ENCODE measurements around the gene TMEM187. TPM values are rescaled to one million over a fixed set of nuclear protein-coding genes. Genes with fewer than 3 reads are reported as not detected.

The TMEM187 gene
- total RNA-seq, 4 donors from 2014 or later = 3.8 to 10.7 (median 8.7) TPM

DNA sequence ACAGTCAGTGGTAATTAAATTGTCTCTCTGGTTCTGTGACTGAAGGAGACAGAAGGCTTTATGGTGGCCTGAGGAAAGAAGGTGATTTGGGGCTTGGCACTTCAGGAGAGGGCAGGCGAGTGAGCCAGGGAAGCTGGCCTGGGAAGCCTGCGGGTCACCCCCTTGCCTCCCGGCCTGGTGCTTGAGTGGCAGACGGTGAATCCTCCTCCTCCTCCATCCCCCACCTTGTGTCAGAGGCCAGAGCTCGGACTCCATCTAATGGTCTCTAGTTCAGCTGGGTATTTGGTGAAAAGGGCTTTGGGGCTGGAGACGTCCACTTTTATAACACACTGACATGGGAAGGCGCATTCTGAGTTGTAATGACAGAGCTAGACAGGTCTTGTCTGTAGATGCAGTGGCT is 8.7 kb downstream of the TMEM187 start:
- H3K27me3 ChIP-seq = no peaks in the 10 kb centered on the region
- H3K9me3 ChIP-seq = no peaks in the 10 kb centered on the region
- H3K4me3 ChIP-seq (replicated peaks in 1 of 3) = no peak overlapping the region
- H3K4me1 ChIP-seq = peaks cover 0 to 3% of the 10 kb centered on the region in 2 donors
- no peak overlapping the region for H3K27ac ChIP-seq
- intact Hi-C loops (cut with DNase I) = no loop called here
- no peaks in the 10 kb centered on the region for H3K36me3 ChIP-seq
- no peak for DNase-seq
- 85 to 90% methylated on average over 6 to 7 of the region's 7 CpGs for WGBS, 2 donors
- TF ChIP-seq, protein P1, sequence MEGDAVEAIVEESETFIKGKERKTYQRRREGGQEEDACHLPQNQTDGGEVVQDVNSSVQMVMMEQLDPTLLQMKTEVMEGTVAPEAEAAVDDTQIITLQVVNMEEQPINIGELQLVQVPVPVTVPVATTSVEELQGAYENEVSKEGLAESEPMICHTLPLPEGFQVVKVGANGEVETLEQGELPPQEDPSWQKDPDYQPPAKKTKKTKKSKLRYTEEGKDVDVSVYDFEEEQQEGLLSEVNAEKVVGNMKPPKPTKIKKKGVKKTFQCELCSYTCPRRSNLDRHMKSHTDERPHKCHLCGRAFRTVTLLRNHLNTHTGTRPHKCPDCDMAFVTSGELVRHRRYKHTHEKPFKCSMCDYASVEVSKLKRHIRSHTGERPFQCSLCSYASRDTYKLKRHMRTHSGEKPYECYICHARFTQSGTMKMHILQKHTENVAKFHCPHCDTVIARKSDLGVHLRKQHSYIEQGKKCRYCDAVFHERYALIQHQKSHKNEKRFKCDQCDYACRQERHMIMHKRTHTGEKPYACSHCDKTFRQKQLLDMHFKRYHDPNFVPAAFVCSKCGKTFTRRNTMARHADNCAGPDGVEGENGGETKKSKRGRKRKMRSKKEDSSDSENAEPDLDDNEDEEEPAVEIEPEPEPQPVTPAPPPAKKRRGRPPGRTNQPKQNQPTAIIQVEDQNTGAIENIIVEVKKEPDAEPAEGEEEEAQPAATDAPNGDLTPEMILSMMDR (IDR thresholded peaks at IDR 0.05) = no peak
- TF ChIP-seq POLR2A (IDR thresholded peaks at IDR 0.05) = no peak

DNA sequence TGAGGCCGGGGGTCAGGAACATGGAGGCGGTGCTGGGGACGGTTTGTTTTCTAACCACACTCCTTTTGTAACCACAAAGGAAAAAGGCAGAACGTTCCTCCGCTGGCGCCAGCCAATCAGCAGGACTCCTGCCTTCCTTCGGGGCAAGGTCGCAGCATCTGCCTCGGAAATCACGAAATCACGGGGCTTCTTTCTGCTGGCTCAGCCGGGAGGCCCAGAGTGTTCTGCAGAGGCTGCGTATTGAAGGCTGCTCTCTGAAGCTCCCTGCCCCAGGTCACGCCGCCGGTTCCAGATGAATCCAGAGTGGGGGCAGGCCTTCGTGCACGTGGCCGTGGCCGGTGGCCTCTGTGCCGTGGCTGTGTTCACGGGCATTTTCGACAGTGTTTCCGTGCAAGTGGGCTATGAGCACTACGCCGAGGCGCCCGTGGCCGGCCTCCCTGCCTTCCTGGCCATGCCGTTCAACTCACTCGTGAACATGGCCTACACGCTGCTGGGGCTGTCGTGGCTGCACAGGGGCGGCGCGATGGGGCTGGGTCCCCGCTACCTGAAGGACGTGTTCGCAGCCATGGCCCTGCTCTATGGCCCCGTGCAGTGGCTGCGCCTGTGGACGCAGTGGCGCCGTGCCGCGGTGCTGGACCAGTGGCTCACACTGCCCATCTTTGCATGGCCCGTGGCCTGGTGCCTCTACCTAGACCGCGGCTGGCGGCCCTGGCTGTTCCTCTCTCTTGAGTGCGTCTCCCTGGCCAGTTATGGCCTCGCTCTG is 9.4 kb downstream of the TMEM187 start:
- TF ChIP-seq, protein P1 (IDR thresholded peaks at IDR 0.05) = no peak
- TF ChIP-seq POLR2A (IDR thresholded peaks at IDR 0.05) = no peak
- Histone ChIP-seq H3K9me3 (no peaks in the 10 kb centered on the region), H3K27ac (no peak overlapping the region), H3K4me3 (replicated peaks in 1 of 3) (no peak overlapping the region), H3K4me1 (peaks cover 0 to 3% of the 10 kb centered on the region in 2 donors), H3K27me3 (no peaks in the 10 kb centered on the region), H3K36me3 (no peaks in the 10 kb centered on the region)
- no peak for DNase-seq
- 76 to 81% methylated on average over 9 to 20 of the region's 52 CpGs for WGBS, 2 donors
- intact Hi-C loops (cut with DNase I) = no loop called here

DNA sequence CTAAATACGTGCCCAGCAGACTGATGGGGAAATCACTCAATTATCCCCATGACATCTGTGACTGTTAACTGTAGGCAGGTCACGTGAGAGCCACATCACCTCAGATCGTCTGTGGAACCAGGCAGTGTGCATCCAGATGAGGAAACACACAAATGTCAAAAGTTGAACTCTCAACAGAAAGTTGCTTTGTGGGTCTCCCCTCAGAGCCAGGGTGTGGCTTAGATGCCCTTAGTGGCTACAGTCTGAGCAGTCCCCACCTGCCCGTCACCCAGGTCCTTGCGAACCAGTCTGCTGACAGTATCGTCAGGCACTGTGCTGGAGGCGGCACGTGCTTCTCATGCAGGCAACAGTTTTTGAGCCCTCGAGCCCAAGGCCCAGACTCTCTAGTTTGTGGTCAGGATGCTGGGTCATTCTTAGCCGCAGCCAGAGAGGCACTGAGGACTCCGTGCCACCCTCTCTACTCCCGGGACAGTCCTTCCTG is 10.8 kb downstream of the TMEM187 start:
- TF ChIP-seq, protein P1 (IDR thresholded peaks at IDR 0.05) = no peak
- TF ChIP-seq POLR2A (IDR thresholded peaks at IDR 0.05) = no peak
- H3K9me3 ChIP-seq = no peaks in the 10 kb centered on the region
- no peak overlapping the region for H3K27ac ChIP-seq
- no peak for DNase-seq
- no peak overlapping the region for H3K4me3 ChIP-seq (replicated peaks in 1 of 3)
- no peaks in the 10 kb centered on the region for H3K36me3 ChIP-seq
- intact Hi-C loops (cut with DNase I) = no loop called here
- WGBS, 2 donors = 86 to 88% methylated on average over 2 to 5 of the region's 12 CpGs
- peaks cover 0 to 3% of the 10 kb centered on the region in 2 donors for H3K4me1 ChIP-seq
- no peaks in the 10 kb centered on the region for H3K27me3 ChIP-seq

DNA sequence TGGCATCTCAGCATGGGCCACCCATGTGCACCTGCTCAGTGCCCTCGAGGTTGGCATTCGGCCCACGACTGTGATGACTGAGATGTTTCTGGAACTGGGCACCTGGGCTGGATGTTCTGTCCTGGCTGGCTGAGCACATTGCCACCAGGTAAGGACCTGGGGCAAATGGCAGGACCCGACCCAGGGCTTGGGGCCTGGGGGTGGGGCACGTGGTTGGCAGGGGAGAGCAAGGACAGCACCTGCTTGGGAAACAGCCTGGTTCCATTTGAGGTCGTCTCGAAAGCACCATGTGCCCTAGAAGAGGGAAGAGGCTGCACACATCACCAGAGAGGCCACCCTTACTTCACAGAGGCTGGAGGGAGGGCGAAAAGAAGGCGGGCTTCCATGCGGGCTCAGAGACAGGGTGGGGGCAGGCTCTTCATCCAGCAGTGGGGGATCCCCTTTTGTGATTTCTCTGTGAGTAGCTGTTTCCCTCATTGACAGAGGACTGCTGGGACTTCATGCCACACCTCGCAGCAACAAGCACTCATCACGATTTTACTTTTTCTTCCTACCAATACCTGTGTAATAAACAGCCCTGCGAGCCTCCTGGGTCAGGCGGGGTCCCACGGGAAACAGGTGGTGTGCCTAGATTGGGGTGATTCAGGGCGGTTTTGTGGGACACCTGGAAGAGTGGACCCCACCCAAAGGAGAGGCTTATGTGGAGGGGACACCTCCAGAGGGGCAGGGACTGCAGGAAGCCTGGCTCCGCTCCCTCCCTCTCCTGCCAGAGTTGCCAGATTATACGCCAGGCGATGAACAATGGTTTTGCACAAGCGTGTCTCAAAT is 12.0 kb downstream of the TMEM187 start:
- TF ChIP-seq, protein P1 (IDR thresholded peaks at IDR 0.05) = no peak
- TF ChIP-seq POLR2A (IDR thresholded peaks at IDR 0.05) = no peak
- peak overlapping the region in 1 of 3 donors; percentile 45 for H3K27ac ChIP-seq
- intact Hi-C loops (cut with DNase I) = no loop called here
- H3K36me3 ChIP-seq = no peaks in the 10 kb centered on the region
- 76% methylated on average over 19 of the region's 20 CpGs; no CpG with 5 or more reads in 1 of the 2 donors for WGBS, 2 donors
- H3K9me3 ChIP-seq = no peaks in the 10 kb centered on the region
- no peaks in the 10 kb centered on the region for H3K27me3 ChIP-seq
- no peak overlapping the region for H3K4me3 ChIP-seq (replicated peaks in 1 of 3)
- DNase-seq = peak in 1 of 2 donors; percentile 27
- H3K4me1 ChIP-seq = peaks cover 0 to 3% of the 10 kb centered on the region in 2 donors

Measured in thyroid gland (tissue), 4 donors.